Activated CD4-positive, CD25-positive, alpha-beta regulatory T cell (primary cell): Measurements from ENCODE around the gene KRT4.
"Not testable (repeated sequence)": the region's sequence is repeated elsewhere in the genome, so short reads cannot be mapped to it uniquely, and the experiment has no call there.

Source experiments
- DNase-seq, 4 experiments: peaks; one replicate each; lab custom pipeline; 2025; lab: John Stamatoyannopoulos, UW

The KRT4 gene

DNA sequence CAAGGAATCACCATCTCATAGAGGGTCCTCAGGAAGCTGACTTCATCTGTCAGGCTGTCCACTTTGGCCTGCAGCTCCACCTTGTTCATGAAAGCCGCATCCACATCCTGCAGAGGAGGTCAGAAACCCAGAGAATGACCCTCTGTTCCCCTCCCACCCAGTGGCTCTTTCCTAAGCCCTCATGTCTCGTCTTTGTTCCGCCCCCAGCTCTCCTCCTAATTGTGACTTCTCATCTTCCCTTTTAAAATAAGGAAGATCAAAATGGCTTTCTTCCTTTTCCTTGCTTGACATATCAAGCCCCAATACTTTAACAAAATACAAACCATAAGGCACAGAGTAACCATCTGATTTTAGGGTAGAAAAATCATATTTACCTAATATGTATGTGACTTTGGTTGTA is 41.1 kb downstream of the KRT4 start:
- DNase-seq = no peak

DNA sequence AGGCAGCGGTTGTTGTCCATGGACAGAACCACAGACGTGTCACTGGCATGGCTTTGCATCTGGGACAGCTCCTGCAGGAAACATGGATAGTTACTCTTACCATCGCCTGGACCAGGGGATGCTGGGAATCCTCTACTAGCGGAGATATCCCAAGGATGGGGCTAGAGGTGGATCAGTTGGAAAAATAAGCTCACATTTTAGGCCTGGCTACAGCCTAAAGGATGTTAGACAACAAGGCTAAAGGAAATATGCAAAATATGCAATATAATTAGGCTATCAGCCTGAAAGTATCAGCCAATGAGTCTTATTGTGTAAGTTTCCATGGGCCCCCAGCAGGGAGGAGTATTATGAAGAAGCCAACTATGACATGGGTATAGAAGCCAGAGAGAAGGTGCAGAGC is 41.7 kb downstream of the KRT4 start:
- DNase-seq = no peak

DNA sequence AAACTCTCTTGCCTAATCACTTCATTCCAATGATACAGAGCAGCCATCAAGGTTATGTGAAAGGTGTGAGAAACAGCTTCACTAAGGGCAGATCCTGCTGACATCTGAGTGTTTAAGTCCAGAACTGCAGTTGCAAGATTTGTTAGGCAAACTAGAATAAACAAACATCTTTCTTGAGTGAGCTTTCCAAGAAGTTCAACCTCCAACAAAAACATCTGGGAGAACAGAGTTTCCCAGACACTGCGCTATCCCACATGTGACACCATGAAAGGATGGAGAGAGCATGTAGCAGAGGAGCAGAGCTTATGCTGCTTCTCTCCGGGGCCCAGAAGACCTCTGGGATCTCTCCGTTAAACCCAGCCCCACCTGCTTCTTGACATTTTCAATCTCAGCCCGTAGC is 42.4 kb downstream of the KRT4 start:
- no peak for DNase-seq

DNA sequence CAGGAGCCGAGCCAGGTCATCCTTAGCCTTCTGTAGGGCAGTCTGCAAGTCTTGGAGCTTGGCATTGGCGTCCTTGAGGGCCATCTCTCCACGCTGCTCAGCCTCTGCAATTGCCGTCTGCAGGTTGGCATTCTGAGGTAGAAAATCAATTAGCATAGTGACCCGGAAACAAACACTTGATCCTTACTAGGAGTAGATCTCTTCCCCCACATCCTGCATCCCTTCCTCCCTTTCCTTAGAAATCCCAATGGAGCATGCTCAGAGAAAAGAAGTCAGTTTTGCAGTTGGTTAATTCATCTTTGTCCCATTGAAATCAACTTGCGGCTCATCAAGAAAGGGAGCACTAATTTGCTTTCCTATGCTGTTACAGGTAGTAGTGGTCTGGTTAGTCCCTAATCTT is 42.8 kb downstream of the KRT4 start:
- DNase-seq = no peak

DNA sequence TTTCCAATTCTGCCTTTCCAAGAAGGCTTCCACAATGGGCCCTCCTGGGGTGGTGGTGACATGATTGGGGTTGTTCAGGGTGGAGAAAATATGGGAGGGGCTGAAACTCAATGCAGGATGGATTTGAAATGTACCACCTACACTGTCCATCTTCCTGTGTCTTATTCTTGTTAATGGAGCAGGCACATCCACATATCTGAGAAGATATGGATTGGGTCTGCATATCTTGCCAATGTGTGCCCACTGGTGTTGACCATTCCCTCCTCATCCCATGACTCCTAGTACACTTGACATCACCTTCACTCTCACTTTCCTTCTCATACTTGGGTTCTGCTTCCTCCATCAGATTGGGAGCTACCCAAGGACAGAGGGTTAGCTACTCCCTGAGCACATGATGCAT is 44.0 kb downstream of the KRT4 start:
- no peak for DNase-seq

DNA sequence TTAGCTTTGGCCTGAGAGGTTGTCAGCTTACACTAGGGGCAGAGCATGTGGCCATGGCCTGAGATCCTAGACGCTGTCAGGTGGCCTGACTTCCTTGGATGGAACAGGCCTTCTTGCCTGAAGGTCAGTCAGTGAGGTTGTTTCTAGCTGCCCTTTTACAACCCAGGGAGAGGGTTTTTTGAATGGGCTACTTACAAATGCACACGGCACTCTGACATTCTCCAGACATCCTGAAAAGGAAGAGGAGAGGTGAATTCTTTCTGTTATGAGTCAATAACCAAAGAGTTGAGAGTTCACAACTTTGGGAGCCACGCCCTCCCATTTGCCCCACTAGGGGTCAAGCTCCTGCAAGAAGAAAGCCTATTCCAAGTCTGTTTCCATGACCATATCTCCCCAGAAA is 44.6 kb downstream of the KRT4 start:
- no peak for DNase-seq

DNA sequence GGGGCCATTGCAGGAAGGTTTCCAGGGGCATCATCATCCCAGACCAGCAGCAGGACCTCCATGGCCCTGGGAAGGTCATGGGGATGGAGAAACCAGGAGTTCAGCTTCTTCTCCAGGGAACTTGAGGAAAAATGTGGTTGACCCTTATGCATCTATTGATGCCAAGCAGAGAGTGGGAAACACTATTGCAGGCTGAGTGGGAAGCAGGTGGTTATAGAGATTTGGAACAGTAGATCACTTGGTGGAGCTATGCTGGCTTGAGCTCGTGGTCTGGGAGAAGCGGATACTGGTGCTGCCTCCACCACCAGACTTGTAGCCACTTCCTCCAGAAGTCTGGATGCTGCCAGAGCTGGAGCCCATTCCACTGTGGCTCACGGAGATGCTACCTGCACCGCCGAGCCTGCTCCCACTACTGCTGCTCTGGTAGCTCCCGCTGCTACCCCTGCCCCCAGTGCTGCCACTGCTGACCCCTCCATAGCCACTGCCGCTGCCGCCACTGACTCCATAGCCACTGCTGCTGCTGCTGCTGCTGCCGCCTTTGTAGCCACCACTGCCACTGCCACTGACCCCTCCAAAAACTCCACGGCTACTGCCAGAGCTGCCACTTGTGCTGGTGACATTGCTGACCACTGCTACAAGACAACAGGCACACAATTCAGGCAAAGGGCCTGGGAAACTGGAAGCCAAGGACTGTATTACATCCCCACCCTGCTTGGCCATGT is 45.3 kb downstream of the KRT4 start:
- no peak for DNase-seq

DNA sequence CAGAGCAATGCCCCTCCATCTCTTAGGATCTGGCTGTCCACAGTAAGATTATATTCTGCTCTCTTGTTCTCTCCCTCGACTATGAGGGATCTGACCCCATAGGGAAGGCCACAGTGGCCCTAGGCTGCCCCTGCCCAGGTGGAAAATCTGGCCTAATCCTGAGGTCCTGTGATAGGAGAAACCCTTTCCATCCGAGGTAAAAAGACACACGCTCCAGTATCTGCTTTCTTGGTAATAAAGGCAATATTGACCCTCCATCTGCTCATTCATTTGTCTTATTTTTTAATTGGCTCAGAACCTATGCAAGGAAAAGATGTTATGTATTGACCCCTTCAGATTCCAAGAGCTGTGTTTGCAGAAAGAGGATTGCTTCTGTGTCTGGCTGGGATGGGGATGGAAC is 46.5 kb downstream of the KRT4 start:
- DNase-seq = no peak

DNA sequence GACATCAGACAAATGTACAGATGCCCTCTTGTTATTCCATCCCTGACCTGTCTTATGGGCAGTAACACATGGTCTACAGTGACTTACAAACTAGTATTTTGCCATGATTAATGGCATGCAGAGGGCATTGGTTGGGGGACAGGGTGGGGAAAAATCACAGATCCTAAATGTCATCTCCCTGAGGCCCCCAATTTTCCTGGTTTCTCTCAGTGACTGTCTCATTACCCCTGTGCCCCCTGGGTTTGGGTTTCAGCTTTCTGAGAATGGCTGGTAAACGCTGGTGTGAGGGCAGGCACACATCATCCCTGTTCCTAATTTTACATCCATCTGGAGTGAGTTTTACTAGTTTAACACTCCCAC is 46.9 kb downstream of the KRT4 start:
- no peak for DNase-seq

DNA sequence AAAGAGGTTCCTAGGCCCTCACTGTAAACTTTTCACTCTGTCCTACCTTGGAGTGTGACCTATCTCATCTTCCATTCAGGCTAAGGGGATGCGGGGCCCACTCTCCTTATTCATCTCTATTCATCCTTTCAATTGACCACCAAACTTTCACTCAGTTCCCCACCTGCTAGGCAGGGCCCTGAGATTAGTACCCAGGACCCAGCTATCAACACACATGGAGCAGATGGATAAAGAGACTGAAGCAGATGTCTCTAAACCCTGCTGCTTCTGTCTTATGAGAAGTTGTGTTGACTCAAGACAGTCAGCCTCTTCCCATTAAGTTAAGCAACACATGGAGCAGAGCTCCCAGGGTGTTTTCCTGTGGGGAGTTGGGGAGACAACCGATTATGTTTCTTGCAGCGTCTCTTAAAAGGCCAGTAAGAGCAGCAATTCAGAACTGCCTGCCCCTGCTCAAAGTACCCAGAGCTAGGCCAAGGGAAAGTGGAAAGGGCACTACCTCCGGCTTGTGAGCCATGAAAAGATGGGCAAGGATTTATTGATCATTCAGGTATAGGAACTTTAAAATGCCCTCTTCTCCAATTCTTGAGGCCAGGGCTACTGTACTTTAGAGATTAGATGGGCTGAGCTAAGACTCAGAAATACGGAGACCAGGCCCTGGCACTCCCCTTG is 47.4 kb downstream of the KRT4 start:
- no peak for DNase-seq

DNA sequence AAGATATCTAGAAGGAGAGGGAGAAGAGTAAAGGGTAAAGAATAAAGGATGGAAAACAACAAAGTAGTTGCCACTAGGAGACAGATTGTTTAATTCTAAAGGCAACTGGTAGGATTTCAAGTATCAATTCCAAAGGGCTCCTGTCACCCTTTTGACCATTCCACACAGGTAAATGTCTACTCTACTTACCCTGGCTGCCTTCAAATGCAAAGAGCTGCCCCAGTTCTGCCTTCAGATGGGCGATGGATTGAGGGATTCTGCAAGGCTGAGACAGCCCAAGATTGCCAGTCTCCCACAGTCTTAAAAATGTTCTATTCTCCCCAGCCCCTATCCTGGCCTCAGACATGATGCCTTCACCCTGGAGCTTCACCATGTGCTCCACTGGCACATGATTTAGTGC is 48.2 kb downstream of the KRT4 start:
- no peak for DNase-seq

DNA sequence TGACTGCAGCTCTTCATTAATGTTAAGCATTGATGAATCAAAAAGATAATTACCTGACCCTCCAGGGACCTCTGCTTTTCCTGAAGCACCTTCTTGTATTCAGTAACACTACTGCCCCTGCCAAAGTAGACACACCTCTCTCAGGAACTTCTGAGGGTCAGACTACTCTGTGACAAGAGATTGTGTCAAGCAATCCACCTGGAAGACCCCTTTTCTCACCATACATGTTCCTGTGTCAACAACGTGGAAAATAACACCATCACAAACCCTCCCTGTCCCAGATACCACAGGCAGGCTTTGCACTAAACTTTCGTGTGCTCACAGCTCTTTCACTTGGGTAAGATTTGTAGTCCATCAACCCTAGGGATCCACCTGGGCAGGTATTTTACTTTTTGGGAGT is 49.9 kb downstream of the KRT4 start:
- no peak for DNase-seq

DNA sequence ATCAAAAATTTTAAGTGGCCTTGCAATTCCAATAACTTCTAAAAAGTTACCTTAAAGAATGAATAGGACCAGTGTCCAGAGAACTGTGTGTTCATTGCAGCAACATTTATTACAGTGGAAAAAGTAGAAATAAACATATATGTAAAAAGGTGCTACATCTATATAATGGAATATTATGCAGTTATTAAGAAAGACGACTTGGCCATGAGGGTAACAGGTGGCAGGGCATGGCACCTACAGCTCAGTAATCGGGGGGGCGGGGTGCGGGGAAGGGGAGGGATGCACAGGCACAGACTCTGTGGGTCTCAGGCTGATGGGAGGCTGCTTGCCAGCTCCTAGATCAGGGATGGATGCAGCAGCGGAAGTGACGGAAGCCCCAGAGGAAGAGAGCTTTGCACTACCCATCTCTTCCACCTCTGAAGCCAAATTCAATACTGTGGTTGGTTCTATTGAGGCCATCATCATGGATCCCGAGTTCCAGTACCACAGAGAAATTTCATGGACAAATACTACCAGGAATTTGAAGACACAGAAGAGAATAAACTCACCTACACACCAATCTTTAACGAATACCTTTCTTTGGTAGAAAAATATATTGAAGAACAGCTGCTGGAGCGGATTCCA is 50.8 kb downstream of the KRT4 start:
- no peak for DNase-seq

DNA sequence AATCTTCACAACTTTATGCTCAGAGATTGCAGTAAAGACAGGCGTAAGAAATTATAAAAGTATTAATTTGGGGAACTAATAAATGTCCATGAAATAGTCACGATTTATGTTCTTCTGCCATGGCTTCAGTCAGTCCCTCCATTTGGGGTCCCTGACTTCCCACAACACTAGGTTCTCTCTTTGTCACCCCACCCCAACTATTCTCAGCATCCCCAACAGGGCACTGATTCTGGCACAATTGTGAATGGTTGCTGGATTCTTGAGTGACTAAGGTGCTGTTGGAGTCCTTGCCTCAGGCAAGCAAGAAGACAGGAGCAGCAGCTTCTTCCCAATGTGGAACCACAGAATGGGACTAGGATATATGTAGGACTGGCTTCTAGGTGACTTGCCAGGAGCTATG is 52.1 kb downstream of the KRT4 start:
- no peak for DNase-seq

DNA sequence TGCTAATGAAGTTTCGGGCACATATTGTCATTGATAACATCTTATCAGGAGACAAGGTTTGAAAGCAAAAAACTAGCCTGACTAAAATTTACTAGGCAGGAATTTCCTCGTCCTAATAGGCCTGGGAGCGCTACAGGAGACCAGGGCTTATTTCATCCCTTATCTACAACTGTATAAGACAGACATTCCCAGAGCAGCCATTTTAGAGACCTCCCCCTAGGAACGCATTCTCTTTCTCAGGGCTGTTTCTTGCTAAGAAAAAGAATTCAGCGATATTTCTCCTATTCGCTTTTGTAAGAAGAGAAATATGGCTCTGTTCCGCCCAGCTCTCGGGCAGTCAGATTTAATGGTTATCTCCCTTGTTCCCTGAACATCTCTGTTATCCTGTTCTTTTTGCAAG is 52.7 kb downstream of the KRT4 start:
- DNase-seq = not testable (repeated sequence)

DNA sequence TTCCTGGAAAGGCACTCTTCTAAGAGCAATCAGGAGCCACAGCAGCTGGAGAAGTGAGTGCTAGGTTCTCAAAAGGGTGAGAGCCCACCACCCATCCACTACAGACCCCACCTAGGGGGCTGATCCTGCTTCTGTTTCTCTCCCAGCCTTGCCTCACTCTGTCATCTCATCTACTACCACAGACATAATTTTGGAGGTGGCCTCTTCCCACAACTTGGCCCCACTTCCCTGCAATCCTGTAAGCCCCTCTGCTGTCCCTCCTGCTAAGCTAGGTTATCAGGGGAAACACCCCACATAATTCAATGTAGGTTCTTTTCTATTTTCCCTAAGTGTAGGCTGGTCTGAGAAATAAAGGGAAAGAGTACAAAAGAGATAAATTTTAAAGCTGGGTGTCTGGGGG is 53.3 kb downstream of the KRT4 start:
- DNase-seq = no peak

DNA sequence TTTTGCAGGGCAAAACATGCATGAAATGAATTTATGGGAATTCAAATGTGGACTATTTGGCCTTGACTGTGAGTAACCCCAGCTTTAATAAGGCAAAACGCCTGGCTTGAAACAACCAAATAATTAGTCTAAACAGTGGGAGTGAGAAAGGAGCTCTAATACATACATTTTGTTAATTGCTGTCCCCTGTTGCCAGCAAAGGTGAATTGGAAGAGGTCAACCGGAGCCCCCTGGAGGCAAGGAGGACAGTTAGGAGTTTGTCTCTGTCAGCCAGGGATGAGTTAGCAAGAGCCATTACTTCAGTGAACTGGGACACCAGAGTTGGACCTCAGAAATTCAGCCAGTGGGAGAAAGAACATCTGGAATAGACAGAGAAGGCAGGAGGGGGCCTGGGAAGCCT is 54.2 kb downstream of the KRT4 start:
- DNase-seq = no peak

DNA sequence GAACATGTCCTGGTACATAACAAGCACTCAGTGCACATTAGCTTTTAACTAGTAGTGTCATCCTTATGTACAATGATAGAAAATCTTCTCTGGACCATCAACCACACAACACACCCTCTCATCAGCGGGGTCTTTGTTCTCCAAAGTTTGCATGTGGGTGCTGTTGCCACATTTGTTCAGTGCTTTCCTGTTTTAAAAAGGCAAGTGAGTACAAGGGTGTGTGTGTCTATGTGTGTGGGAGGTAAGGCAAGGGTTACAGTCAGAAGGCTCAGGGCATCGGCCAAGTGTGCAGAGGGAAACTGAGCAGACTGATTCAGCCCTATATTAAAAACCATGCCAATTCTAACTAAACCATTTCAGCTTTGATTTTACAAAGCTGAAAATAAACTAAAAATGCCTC is 54.7 kb downstream of the KRT4 start:
- DNase-seq = no peak

DNA sequence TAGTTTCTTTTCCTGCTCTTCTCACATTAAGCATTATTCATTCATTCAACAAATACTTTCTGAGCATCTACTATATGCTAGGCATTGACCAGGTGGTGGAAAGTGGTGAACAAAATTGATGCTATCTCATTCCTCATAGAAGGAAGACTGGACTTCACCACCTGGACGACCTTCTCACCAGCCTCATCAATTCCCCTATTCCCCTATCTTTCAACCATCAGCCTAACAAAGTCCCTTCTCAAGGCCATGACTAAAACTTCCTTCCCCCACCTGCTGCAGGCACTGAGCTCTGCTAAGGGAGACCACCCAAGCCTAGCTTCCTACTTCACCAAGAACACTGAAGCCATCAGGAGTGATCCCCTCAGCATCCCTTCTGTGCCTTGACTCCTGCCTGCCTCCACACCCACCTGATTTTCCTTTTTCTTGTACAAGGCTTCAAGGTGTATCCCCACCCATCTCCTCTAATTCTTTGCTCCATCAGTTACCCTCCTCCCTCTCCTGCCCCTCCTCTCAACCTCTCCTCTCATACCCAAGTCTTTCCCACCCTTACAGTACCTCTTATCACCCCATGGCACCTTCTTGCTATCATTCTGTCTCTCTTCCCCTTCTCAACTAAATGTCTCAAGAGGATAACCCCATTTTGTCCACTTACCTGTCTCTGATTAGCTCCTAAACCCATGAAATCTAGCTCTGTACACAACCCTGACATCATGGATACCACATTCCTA is 56.3 kb downstream of the KRT4 start:
- no peak for DNase-seq
